ENCODE measurements around the gene ELL. TPM values are rescaled to one million over a fixed set of nuclear protein-coding genes. Genes with fewer than 3 reads are reported as not detected.

Gene ELL
- total and polyA plus RNA-seq, 9 of the 15 experiments (the other 6 are each of a cell fraction or from before 2014, with no cell fraction given) = 0.24 to 22.5 (median 4.1) TPM

DNA sequence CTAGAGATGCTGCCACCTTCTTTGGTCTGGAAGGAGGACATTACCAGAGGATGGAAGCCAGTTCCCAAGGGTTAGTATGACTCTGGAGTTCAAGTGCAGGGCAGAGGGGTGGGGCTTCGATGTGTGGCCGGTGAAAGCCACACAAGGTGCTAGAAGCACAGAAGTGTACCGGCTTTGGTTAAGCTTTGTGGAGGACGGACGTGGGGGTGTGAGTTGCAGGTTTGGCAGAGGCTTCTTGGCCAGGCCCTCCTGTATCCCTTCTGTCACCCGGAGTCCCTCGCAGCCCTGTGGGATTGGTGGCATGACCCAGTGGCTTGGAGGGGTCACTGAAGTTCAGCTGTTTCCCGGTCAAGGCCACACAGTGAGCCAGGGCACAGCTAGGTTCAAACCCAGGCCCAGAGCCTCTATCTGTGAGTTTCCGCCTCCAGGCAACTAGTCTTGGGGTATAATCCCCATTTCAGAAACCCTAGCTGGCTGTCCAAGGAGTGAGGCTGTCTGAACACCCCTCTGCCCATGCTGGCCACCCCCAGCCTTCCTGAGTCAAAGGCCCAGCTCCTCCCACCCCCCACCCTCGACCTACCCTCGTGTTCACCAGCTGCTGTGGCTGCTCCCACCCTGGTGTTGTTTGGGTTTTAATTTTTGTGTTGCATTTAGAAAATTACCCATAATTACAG is 107.2 kb downstream of the ELL start (continued):
- TF ChIP-seq, protein P1, sequence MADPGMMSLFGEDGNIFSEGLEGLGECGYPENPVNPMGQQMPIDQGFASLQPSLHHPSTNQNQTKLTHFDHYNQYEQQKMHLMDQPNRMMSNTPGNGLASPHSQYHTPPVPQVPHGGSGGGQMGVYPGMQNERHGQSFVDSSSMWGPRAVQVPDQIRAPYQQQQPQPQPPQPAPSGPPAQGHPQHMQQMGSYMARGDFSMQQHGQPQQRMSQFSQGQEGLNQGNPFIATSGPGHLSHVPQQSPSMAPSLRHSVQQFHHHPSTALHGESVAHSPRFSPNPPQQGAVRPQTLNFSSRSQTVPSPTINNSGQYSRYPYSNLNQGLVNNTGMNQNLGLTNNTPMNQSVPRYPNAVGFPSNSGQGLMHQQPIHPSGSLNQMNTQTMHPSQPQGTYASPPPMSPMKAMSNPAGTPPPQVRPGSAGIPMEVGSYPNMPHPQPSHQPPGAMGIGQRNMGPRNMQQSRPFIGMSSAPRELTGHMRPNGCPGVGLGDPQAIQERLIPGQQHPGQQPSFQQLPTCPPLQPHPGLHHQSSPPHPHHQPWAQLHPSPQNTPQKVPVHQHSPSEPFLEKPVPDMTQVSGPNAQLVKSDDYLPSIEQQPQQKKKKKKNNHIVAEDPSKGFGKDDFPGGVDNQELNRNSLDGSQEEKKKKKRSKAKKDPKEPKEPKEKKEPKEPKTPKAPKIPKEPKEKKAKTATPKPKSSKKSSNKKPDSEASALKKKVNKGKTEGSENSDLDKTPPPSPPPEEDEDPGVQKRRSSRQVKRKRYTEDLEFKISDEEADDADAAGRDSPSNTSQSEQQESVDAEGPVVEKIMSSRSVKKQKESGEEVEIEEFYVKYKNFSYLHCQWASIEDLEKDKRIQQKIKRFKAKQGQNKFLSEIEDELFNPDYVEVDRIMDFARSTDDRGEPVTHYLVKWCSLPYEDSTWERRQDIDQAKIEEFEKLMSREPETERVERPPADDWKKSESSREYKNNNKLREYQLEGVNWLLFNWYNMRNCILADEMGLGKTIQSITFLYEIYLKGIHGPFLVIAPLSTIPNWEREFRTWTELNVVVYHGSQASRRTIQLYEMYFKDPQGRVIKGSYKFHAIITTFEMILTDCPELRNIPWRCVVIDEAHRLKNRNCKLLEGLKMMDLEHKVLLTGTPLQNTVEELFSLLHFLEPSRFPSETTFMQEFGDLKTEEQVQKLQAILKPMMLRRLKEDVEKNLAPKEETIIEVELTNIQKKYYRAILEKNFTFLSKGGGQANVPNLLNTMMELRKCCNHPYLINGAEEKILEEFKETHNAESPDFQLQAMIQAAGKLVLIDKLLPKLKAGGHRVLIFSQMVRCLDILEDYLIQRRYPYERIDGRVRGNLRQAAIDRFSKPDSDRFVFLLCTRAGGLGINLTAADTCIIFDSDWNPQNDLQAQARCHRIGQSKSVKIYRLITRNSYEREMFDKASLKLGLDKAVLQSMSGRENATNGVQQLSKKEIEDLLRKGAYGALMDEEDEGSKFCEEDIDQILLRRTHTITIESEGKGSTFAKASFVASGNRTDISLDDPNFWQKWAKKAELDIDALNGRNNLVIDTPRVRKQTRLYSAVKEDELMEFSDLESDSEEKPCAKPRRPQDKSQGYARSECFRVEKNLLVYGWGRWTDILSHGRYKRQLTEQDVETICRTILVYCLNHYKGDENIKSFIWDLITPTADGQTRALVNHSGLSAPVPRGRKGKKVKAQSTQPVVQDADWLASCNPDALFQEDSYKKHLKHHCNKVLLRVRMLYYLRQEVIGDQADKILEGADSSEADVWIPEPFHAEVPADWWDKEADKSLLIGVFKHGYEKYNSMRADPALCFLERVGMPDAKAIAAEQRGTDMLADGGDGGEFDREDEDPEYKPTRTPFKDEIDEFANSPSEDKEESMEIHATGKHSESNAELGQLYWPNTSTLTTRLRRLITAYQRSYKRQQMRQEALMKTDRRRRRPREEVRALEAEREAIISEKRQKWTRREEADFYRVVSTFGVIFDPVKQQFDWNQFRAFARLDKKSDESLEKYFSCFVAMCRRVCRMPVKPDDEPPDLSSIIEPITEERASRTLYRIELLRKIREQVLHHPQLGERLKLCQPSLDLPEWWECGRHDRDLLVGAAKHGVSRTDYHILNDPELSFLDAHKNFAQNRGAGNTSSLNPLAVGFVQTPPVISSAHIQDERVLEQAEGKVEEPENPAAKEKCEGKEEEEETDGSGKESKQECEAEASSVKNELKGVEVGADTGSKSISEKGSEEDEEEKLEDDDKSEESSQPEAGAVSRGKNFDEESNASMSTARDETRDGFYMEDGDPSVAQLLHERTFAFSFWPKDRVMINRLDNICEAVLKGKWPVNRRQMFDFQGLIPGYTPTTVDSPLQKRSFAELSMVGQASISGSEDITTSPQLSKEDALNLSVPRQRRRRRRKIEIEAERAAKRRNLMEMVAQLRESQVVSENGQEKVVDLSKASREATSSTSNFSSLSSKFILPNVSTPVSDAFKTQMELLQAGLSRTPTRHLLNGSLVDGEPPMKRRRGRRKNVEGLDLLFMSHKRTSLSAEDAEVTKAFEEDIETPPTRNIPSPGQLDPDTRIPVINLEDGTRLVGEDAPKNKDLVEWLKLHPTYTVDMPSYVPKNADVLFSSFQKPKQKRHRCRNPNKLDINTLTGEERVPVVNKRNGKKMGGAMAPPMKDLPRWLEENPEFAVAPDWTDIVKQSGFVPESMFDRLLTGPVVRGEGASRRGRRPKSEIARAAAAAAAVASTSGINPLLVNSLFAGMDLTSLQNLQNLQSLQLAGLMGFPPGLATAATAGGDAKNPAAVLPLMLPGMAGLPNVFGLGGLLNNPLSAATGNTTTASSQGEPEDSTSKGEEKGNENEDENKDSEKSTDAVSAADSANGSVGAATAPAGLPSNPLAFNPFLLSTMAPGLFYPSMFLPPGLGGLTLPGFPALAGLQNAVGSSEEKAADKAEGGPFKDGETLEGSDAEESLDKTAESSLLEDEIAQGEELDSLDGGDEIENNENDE (IDR thresholded peaks at IDR 0.05; ENCODE audit: low read depth, low read length) = no peak
- TF ChIP-seq MYNN (IDR thresholded peaks at IDR 0.05) (no peak), MYNN (CRISPR knock-in tag; IDR thresholded peaks at IDR 0.05) (no peak), EZH2 (IDR thresholded peaks at IDR 0.05; ENCODE audit: borderline replicate concordance, low read depth, low read length) (no peak), SAP30 (IDR thresholded peaks at IDR 0.05; ENCODE audit: borderline replicate concordance, insufficient read depth, low read depth, low read length, poor library complexity, severe bottlenecking) (no peak), SIN3A (IDR thresholded peaks at IDR 0.05; ENCODE audit: borderline replicate concordance in 2 of 2, control insufficient read depth in 1 of 2, low read depth in 2 of 2, low read length in 2 of 2) (no peak), SRSF7 (optimal IDR thresholded peaks at IDR 0.05; ENCODE audit: low read depth, low read length) (no peak), NFRKB (IDR thresholded peaks at IDR 0.05; ENCODE audit: low read depth) (peak; percentile 40), MED1 (CRISPR knock-in tag; IDR thresholded peaks at IDR 0.05; ENCODE audit: borderline replicate concordance) (no peak), POLR2H (tag; IDR thresholded peaks at IDR 0.05; ENCODE audit: low read depth) (no peak), TCF7 (IDR thresholded peaks at IDR 0.05; ENCODE audit: borderline replicate concordance) (no peak), NBN (IDR thresholded peaks at IDR 0.05; ENCODE audit: low read depth) (peak; percentile 37; the same call in 1 of the 2 replicates), BDP1 (IDR thresholded peaks at IDR 0.05; ENCODE audit: insufficient read depth, insufficient read length) (no peak), PCBP2 (IDR thresholded peaks at IDR 0.05; ENCODE audit: low read depth, low read length, poor library complexity, severe bottlenecking) (no peak), SLC30A9 (CRISPR knock-in tag; IDR thresholded peaks at IDR 0.05) (no peak), SMARCB1 (IDR thresholded peaks at IDR 0.05; ENCODE audit: insufficient read length, low read depth) (no peak), ZNF780A (CRISPR knock-in tag; IDR thresholded peaks at IDR 0.05) (no peak)
